Measurements from ENCODE around the gene CCDC73. TPM values are rescaled to one million over a fixed set of nuclear protein-coding genes. Genes with fewer than 3 reads are reported as not detected.

The CCDC73 gene
- total RNA-seq, 4 donors from 2014 or later, result 0.21 to 3.3 (median 0.59) TPM

- no peaks in the 10 kb centered on the region for H3K27me3 ChIP-seq
- H3K4me1 ChIP-seq, result no peaks in the 10 kb centered on the region
- H3K36me3 ChIP-seq, result no peaks in the 10 kb centered on the region
- no peak for DNase-seq (ENCODE audit: low spot score in 2 of 2)
- 75 to 82% methylated on average over 7 of the region's 7 CpGs for WGBS, 2 donors
- H3K4me3 ChIP-seq, result no peak overlapping the region
- no peak overlapping the region for H3K27ac ChIP-seq
- H3K9me3 ChIP-seq, result peaks cover 0 to 12% (median 0%) of the 10 kb centered on the region in 4 donors
- TF ChIP-seq CTCF (IDR thresholded peaks at IDR 0.05), result no peak
- TF ChIP-seq EP300 (IDR thresholded peaks at IDR 0.05), result no peak
- no peak for TF ChIP-seq POLR2A (IDR thresholded peaks at IDR 0.05)
Observed at GRCh38 chr11:32706985-32707741, 87.3 kb downstream of the CCDC73 start.

GRCh38 chr11:32705309-32706033 is 89.0 kb downstream of the CCDC73 start:
- peaks cover 0 to 12% (median 0%) of the 10 kb centered on the region in 4 donors for H3K9me3 ChIP-seq
- WGBS, 2 donors, result 88 to 94% methylated on average over 12 of the region's 12 CpGs
- no peak overlapping the region for H3K4me3 ChIP-seq
- no peaks in the 10 kb centered on the region for H3K4me1 ChIP-seq
- H3K27ac ChIP-seq, result no peak overlapping the region
- no peaks in the 10 kb centered on the region for H3K27me3 ChIP-seq
- no peaks in the 10 kb centered on the region for H3K36me3 ChIP-seq
- TF ChIP-seq POLR2A (IDR thresholded peaks at IDR 0.05) (no peak), CTCF (IDR thresholded peaks at IDR 0.05) (no peak), EP300 (IDR thresholded peaks at IDR 0.05) (no peak)
- no peak for DNase-seq (ENCODE audit: low spot score in 2 of 2)

GRCh38 chr11:32704775-32705174 is 89.7 kb downstream of the CCDC73 start:
- H3K27me3 ChIP-seq, result no peaks in the 10 kb centered on the region
- 92 to 97% methylated on average over 5 of the region's 5 CpGs for WGBS, 2 donors
- H3K4me3 ChIP-seq, result no peak overlapping the region
- peaks cover 0 to 12% (median 0%) of the 10 kb centered on the region in 4 donors for H3K9me3 ChIP-seq
- DNase-seq (ENCODE audit: low spot score in 2 of 2), result no peak
- no peaks in the 10 kb centered on the region for H3K4me1 ChIP-seq
- H3K36me3 ChIP-seq, result no peaks in the 10 kb centered on the region
- H3K27ac ChIP-seq, result no peak overlapping the region
- no peak for TF ChIP-seq CTCF (IDR thresholded peaks at IDR 0.05)
- no peak for TF ChIP-seq POLR2A (IDR thresholded peaks at IDR 0.05)
- TF ChIP-seq EP300 (IDR thresholded peaks at IDR 0.05), result no peak

GRCh38 chr11:32704261-32704660 is 90.2 kb downstream of the CCDC73 start:
- Histone ChIP-seq H3K4me1 (no peaks in the 10 kb centered on the region), H3K4me3 (no peak overlapping the region), H3K9me3 (peaks cover 0 to 12% (median 0%) of the 10 kb centered on the region in 4 donors), H3K27ac (no peak overlapping the region), H3K27me3 (no peaks in the 10 kb centered on the region), H3K36me3 (no peaks in the 10 kb centered on the region)
- DNase-seq (ENCODE audit: low spot score in 2 of 2), result no peak
- WGBS, 2 donors, result 96 to 100% methylated on average over 4 to 6 of the region's 6 CpGs
- no peak for TF ChIP-seq POLR2A (IDR thresholded peaks at IDR 0.05)
- TF ChIP-seq CTCF (IDR thresholded peaks at IDR 0.05), result no peak
- no peak for TF ChIP-seq EP300 (IDR thresholded peaks at IDR 0.05)

- H3K4me3 ChIP-seq, result no peak overlapping the region
- 90 to 92% methylated on average over 1 of the region's 1 CpG for WGBS, 2 donors
Observed at GRCh38 chr11:32701616-32702015, 92.8 kb downstream of the CCDC73 start.

More at GRCh38 chr11:32701616-32702015, 92.8 kb downstream of the CCDC73 start:
- no peak for DNase-seq (ENCODE audit: low spot score in 2 of 2)
- TF ChIP-seq EP300 (IDR thresholded peaks at IDR 0.05) (no peak), POLR2A (IDR thresholded peaks at IDR 0.05) (no peak), CTCF (IDR thresholded peaks at IDR 0.05) (no peak)
- H3K27me3 ChIP-seq, result no peaks in the 10 kb centered on the region
- H3K27ac ChIP-seq, result no peak overlapping the region
- H3K36me3 ChIP-seq, result no peaks in the 10 kb centered on the region
- H3K9me3 ChIP-seq, result peaks cover 0 to 12% (median 0%) of the 10 kb centered on the region in 4 donors
- no peaks in the 10 kb centered on the region for H3K4me1 ChIP-seq

Data from tibial nerve (tissue), 4 donors.